GM19455 (cell line): ENCODE data around the gene RUFY1.
"Not testable (repeated sequence)": the region's sequence is repeated elsewhere in the genome, so short reads cannot be mapped to it uniquely, and the experiment has no call there.

ENCODE experiments used
- ATAC-seq: cut with Tn5 transposase; IDR thresholded peaks from one replicate; pipeline ENCODE4 v1.9.1; 2021; ENCODE audit not compliant: unreplicated experiment

The RUFY1 gene, protein sequence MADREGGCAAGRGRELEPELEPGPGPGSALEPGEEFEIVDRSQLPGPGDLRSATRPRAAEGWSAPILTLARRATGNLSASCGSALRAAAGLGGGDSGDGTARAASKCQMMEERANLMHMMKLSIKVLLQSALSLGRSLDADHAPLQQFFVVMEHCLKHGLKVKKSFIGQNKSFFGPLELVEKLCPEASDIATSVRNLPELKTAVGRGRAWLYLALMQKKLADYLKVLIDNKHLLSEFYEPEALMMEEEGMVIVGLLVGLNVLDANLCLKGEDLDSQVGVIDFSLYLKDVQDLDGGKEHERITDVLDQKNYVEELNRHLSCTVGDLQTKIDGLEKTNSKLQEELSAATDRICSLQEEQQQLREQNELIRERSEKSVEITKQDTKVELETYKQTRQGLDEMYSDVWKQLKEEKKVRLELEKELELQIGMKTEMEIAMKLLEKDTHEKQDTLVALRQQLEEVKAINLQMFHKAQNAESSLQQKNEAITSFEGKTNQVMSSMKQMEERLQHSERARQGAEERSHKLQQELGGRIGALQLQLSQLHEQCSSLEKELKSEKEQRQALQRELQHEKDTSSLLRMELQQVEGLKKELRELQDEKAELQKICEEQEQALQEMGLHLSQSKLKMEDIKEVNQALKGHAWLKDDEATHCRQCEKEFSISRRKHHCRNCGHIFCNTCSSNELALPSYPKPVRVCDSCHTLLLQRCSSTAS

DNA sequence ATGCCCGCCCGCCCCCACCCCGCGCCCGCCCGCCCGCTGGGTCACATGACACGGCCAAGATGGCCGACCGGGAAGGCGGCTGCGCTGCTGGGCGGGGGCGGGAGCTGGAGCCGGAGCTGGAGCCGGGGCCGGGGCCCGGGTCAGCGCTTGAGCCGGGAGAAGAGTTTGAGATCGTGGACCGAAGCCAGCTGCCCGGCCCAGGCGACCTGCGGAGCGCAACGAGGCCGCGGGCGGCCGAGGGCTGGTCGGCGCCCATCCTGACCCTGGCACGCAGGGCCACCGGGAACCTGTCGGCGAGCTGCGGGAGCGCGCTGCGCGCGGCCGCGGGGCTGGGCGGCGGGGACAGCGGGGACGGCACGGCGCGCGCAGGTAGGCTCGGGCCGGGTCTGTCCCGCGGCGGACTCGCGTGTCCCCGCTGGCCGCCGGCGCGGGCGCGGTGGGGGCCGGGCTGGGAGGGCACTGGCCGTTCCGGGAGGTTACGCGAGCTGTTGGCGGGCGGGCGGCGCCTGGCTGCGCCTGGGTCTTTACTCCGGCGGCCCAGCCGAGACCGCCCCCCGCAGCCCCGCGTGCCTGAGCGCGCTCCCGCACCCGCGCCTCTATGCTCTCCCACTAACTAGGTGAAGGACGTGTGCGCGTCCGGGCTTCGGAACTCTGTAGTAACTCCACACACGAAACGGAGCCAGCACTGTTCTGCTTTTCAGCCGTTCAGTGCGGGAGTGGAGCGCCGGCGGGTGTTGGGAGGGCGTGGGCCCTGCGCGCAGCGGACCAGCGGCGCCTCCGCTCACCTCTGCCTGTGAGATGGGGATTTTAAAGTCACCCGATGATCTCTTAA is at the start of gene RUFY1:
TSS of gene RUFY1 (plus strand) at position 44 of the 832 bp plus-strand sequence. CDS start at position 60, 16 bp downstream.
- peak; percentile 84 for ATAC-seq

DNA sequence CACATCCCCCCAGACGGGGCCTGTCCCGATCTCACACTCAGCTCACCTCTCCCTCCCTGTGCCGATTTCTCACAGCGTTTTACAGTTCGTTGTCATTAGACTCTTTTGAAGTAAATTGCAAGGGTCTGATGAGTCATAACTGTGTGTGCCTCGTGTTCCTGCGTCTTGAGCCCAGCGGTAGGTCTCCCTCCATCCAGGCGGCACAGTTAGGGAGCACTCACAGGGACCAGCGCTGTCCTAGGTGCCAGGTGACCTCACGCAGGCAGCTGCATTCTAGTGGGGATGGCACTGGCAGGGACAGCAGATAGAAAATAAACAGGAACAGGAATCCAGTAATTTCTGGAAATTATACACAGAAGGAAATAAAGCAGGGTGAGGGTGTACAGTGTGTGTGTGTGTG is 48.4 kb upstream of the RUFY1 start:
- ATAC-seq, result not testable (repeated sequence)

DNA sequence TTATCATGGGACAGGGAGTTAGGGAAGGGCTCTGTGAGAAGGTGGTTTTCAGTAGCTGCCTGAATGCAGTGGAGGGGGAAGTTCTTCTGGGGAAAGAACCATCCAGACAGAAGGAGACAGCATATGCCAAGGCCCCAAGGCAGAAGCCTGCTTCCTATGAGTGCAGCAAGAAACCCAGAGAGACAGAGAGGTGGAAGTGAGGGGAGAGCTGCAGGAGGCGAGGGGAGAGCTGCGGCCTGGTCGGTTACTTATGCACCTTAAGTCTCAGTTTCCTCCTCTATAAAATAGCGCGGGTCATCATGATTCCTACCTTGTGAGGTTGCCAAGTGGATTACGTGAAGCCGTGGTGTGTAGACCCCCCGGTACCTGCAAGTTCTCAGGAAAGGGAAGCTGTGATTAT is 47.9 kb upstream of the RUFY1 start:
- ATAC-seq, result not testable (repeated sequence)

DNA sequence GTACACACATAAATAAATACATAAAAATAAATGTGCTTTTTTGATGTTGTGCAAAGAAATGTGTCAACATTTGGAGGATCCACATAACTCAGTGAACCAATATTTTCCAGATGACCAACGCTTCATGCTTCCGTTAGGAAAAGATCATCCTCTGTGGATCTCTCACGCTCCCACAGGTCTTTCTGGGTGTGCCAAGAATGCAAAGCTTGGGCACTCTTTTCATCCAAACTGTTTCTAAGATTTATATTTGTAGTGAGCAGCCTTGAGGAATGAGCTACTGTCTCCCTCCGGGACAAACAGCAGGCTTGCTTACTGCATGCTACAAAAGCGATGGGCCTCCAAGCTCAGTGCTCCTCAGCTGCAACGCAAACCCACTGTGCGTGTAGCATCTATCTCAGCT is 46.2 kb upstream of the RUFY1 start:
- ATAC-seq, result no peak

DNA sequence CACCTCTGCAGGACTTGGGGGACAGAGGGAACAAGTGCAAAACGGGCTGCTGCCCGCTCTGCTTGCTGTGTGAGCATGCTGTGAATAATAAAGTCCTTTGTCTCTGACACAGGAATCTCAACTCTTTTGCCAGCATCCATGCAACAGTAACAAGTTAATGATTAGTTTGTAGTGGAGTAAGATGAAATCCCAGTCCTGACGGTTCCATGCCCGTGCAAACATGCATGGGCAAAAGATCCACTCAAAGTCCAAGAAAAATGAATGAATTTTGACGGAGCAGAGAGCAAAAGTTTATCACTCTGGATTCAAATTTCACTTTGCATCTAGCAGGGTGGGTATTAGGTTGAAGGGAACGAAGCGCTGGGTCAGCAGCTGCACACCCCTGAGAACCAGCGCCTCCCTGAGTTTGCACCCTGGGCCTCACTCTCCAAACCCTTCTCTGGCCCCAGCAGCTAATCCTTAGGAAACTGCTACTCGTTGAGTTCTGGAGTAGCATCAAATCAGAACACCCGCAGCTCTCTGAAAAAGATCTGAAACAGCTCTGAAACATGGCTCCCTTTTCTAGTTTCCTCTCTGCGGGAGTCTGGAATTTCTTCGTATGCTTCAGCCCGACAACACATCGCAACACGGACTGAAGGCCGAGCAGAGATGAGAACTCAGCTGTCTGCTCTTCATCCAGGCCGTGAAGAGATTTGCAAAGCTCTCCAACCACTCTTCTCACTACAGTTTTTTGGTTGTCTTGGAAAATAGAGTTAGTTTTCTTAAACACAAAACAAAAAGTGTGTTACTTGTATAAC is 45.6 kb upstream of the RUFY1 start:
- no peak for ATAC-seq

DNA sequence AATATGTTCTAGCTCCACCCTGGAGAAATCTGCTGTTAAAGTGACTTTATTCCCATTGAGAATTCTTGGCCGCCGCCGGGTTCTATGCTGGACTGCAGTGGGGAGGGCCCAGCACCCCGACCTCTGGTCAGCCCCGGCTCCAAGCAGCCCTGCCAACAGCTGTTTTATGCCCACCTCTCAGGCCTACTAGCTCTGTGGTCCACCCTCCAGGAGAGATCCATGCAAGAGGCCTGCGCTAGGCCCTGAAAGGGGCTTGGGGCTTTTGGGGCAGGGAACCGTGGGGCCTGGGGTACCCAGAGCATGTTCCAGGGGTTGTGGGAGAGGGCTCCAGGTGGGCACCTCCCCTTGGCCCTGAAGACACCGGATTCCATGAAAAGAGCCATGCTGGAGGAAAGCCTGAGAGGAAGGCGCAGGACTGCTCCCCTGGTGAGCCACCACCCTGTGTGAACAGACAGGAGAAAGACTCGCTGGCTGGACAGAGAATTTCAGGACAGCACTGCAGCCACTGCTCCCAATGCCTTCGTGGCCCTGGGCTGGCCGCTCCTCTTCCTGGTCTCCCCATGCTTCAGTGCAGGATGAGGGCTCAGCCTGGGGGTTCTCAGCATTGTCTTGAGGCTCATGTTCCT is 44.6 kb upstream of the RUFY1 start:
- no peak for ATAC-seq

DNA sequence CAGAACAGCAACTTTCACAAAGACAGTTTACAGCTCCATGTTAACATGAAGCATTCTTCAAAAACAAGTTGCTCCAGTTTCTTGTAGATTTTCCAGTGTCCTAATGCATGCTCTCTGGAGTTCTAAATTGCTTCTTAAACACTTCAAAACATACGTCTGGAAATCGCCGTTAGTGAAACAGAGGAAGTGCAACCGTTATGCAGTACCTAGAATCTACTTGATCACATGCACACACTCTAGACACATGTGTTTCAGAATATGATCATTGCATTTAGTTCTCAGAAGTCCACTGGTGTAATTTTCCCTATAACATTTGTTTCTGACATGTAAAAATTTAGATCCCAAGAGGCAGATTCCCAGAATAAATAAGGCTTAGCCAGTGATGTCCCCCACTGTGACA is 41.1 kb upstream of the RUFY1 start:
- ATAC-seq, result no peak

DNA sequence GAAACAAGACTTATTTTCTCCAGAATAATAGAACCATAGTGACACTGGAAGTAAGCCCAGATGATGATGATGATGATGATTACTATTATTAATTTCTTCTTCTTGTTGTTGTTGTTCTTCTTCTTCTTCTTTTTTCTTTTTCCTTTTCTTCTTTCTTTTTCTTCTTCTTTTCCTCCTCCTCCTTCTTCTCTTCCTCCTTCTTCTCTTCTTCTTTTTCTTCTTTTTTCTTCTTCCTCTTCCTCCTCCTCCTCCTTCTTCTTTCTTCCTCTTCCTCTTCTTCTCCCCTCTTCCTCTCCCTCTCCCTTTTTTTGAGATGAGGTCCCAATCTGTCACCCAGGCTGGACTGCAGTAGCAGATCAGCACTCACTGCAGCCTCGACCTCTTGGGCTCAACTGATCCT is 40.5 kb upstream of the RUFY1 start:
- ATAC-seq, result no peak

DNA sequence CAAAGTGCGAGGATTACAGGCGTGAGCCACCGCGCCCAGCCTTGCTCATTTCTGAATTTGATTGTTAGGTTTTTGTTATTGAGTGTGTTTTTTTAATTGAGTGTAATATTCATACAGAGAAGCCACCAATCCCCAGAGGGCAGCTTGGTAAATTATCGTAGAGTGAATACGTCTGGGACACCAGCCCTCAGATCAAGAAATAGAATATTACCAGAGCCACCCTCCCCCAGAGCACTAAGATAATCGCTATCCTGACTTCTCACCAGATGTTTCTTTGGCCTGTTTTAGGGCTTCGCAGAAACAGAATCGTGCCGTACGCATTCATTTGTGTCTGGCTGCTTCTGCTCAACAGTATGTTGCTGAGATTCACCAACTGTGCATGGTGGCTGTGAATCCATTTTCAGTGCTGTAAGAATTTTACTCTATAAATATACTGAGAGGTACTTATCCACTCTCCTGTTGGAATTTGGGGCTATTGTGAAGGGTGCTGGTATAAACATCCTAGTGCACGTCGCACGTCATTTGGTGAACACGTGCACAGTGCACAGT is 37.8 kb upstream of the RUFY1 start:
- no peak for ATAC-seq

DNA sequence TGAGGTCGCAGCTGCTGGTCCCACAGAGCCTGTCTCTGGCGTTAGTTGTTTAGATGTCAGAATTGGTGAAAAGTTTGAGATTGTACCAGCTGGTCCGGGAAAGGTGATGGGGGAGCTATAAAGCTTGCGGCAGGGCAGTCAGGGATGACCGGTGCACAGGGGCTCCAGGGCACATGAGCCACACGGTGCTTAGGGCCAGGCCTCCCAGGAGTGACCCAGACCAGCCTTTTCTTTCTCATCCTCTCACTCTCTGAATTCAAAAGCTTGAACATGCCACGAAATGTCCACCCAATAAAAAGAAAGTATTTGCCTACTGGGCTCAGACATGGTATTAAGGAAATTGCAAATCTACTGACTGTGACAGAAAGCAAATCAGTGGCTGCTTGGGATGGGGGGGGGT is 34.9 kb upstream of the RUFY1 start:
- ATAC-seq, result not testable (repeated sequence)

DNA sequence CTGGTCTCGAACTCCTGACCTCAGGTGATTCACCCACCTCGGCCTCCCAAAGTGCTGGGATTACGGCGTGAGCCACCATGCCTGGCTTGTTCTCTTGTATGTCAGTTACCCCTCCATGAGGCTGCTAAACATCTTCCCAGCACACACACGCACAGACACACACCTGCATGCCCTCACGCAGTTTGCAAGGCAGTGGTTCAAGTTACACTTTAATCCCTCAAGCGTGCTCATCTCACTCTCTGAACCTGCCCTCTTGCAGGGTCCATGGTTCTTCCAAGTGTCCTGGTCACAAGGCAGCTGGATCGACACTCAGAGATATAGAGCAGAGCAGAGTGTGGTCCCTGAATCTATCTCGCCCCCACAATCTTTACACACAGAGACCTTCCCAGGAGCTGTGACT is 34.1 kb upstream of the RUFY1 start:
- no peak for ATAC-seq

DNA sequence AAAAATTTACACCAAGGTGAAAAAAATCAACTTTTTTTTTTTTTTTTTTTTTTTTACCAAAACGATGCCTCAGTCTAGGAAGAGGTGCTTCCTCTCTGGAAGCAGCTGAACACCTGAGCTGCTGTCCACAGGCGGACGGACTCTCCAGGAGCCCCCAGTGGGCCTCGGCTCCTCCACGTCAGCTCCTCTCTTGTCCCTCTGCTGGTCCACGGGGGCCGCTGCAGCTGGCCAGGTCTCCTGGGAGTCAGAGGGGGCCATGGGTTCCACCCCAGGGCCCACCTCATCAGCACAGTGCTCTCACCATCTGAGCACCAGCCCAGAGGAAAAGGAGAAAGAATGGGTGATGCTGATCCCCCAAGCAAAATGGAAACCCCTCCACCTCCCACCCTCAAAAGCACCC is 32.6 kb upstream of the RUFY1 start:
- not testable (repeated sequence) for ATAC-seq

DNA sequence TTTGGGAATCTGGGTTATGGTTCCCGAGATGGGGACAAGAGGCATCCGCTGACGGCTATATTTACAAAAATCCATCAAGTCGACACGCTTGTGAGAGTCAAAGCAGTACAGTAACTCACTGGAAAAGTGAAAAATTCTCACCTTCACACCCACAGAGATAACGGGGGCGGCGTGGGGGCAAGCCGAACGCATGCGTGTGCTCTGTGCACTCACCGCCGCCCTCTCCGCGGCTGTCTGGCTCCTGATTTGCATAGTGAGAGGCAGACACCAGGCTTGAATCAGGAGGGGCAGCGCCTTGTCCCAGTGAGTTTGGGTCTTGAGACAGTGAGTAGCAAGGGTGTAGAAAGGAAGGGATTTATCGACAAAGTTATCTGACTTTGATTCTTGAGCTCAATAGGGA is 32.0 kb upstream of the RUFY1 start:
- peak; percentile 57 for ATAC-seq

DNA sequence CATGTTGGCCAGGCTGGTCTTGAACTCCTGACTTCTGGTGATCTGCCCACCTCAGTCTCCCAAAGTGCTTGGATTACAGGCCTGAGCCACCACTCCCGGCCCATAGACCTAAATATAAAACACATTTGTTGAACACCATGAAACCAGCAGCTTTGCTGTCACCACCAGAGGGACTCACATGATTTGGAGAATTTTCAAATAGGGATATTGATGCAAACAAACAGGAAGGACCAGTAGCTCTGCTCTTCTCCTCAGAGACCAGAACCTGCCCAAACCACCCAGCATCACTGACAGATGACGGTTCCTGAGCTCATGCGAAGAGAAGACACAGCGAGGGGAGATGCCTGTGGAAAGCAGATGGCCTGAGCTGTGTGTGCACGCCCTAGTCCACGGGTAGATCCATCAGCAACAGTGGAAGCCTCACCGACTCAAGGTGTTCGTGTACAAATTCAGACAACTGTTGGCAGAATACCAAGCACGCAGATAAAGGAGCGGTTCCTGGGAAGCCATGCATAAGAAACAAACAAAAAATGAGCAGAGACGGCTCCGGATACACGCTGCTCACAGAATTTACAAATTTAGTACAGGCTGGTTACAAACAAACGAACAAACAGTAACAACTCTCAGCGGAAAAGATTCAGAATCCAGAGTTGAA is 30.8 kb upstream of the RUFY1 start:
- ATAC-seq, result not testable (repeated sequence)

DNA sequence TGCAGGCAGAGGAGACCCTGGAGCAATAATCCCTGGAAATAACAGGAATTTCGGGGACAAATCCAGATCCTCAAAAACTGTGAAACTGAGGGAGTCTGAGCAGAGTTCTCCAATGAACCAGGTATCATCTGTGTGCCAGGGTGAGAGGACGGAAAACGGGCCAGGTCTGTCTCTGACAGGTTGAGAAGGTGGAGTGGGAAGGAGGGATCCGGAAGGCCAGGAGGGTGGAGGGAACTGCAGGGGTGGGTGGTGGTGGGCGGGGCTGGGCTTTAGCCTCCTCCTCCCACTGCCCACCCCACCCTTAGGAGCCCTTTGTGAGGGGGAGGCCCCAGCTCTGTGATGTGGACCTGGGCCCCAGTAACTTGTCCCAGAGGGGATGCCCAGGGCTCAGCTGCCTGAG is 28.2 kb upstream of the RUFY1 start:
- not testable (repeated sequence) for ATAC-seq

DNA sequence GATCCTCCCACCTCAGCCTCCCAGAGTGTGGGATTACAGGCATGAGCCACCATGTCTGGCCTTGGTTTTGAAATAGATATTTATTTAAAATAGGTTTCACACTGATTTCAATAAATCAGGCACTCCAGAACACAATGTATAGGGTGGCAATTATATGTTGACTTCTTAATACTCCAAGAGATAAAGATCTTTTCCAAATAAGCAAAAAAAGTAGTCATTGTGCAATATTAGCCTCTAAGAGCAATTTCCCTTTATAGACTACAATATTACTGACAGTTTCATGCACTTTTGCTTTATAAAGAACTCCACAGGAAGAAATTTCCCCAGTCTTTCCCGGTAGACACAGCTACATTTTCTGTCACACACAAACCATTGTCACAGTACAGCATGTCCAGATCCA is 23.4 kb upstream of the RUFY1 start:
- ATAC-seq, result no peak

DNA sequence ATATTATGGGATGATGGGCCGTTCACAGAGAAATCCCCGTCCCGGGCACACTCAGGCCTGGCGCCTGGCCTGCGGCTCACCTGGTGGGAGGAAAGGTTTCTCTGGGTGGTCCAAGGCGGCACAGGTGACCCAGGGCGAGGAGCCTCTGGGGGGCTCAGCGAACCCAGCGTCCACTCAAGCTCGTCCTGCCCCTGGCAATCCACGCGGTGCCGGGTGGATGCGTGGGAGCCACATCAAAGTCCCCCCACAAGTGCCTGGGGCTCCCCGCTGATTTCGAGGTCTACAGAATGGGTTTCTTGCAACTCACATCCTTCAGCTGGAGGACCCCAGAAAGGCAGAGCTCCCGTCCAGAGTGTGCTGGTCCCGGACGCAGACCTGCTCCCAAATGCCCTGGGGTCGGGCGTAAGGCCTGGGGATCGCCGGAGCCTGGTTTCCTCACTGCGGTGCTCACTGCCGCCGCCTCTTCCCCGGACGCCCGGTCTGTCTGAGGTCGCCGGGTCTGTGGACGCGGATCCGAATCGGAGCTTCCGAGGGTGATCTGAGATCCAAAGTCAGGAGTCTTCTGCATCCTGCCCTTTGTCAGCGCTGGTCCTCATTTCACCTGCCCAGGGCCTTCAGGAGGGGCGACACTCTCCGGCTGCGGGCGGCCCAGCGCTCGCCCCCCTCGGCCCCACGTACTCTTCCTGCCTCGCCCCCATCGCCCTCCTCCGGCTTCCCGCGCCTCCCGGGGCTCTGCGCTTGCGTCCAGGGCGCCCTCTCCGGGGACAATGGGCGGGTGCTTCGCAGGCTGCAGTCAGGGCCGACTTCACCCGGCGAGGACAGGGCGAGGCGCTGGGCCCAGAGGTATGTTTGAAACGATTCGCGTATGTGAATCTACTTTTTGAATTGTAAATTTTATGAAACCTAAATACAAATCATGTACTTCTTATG is 20.0 kb upstream of the RUFY1 start:
- ATAC-seq, result peak; percentile 57

DNA sequence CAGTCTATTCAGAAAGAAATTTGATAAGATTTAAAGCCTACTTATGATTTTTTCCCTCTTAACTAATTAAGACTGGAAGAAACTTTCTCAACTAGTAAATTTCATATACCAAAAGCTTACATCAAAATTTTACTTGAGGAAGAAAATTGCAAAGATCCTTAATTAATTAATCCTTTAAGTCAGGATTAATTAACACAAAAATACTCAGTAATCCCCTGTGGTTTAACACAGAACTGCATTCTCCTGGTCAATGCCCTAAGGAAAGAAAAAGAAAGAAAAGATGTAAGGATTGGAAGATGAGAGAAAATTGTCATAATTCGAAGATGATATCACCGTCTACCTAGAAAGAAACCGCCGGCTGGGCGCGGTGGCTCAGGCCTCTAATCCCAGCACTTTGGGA is 17.3 kb upstream of the RUFY1 start:
- no peak for ATAC-seq
